Gastrocnemius medialis (tissue), 4 donors: ENCODE measurements around the gene SLCO1A2.

Experiments
- POLR2A ChIP-seq, 2 donors: fragments of 450-650 bp; IDR thresholded peaks; one replicate each; pipeline ENCODE4 v1.6.1; 2017; ENCODE audit warnings: antibody characterized with exemption in 2 of 2, mild to moderate bottlenecking in 2 of 2, moderate library complexity in 2 of 2
- TF ChIP-seq, protein P1 (sequence below), 5 experiments: fragments of 450-650 bp in 3 of 5; fragments of 200-600 bp in 2 of 5; sonication (generic) in 2 of 5; IDR thresholded peaks in 4 of 5; conservative IDR thresholded peaks in 1 of 5; 1 replicate in 4 of 5; 2 replicates in 1 of 5; pipeline ENCODE4 v1.5.1; 2016 to 2019; ENCODE audit warnings: antibody characterized with exemption in 5 of 5, mild to moderate bottlenecking in 3 of 5, moderate library complexity in 3 of 5

DNA sequence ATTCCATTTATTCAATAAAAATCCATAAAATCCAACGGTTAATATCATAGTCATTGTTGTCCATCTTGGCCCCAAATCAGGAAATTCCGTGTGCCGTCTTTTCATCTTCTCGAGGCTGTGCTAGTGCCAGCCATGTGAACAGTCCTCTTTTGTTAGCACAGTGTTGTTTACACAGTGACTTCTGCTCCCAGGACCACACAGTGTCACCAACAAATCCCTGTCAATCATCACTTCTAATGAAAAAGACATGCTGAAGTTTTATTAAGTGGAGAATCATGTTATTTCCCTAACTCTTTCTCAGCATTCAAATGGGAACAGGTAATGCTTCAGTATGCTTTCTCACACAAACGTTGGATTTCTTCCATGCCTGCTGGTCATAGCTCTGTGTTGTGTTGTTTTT, 1.9 kb upstream of the SLCO1A2 start:
- TF ChIP-seq, protein P1, sequence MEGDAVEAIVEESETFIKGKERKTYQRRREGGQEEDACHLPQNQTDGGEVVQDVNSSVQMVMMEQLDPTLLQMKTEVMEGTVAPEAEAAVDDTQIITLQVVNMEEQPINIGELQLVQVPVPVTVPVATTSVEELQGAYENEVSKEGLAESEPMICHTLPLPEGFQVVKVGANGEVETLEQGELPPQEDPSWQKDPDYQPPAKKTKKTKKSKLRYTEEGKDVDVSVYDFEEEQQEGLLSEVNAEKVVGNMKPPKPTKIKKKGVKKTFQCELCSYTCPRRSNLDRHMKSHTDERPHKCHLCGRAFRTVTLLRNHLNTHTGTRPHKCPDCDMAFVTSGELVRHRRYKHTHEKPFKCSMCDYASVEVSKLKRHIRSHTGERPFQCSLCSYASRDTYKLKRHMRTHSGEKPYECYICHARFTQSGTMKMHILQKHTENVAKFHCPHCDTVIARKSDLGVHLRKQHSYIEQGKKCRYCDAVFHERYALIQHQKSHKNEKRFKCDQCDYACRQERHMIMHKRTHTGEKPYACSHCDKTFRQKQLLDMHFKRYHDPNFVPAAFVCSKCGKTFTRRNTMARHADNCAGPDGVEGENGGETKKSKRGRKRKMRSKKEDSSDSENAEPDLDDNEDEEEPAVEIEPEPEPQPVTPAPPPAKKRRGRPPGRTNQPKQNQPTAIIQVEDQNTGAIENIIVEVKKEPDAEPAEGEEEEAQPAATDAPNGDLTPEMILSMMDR (IDR thresholded peaks at IDR 0.05 in 4 of 5, conservative IDR thresholded peaks at IDR 0.05 in 1 of 5), result no peak
- TF ChIP-seq POLR2A (IDR thresholded peaks at IDR 0.05), result no peak
